Epithelial cell of prostate (primary cell): ENCODE measurements around the gene GSTM5.
"Not testable (repeated sequence)": the region's sequence is repeated elsewhere in the genome, so short reads cannot be mapped to it uniquely, and the experiment has no call there.

Experiments
- DNase-seq: peaks from one replicate; pipeline ENCODE4 v3.0.0-alpha.2; 2011; ENCODE audit warnings: low read depth, low spot score
- H3K27ac ChIP-seq: fragments of 450-650 bp; 2 replicates; pipeline ENCODE4 v1.5.1; 2017; ENCODE audit warnings: mild to moderate bottlenecking

GSTM5 gene

GRCh38 chr1:109711593-109712320 lies at the start of gene GSTM5:
TSS of gene GSTM5 (plus strand) at chr1:109712251. CDS start at chr1:109712313, 62 bp downstream.
- not testable (repeated sequence) for DNase-seq, H3K27ac ChIP-seq

GRCh38 chr1:109664671-109665070 lies 47.4 kb upstream of the GSTM5 start:
- no peak for DNase-seq
- H3K27ac ChIP-seq, result no peak overlapping the region

- DNase-seq, result no peak
- H3K27ac ChIP-seq, result no peak within 1 kb of the TSS
Observed at GRCh38 chr1:109667452-109668122, 44.5 kb upstream of the GSTM5 start, which contains the start of gene GSTM2. TSS of gene GSTM2 (plus strand) at chr1:109668057. CDS start at chr1:109668116, 59 bp downstream.

- no peak for DNase-seq
- no peak overlapping the region for H3K27ac ChIP-seq
Observed at GRCh38 chr1:109668123-109668775, 43.8 kb upstream of the GSTM5 start.

GRCh38 chr1:109669246-109669948 lies 42.7 kb upstream of the GSTM5 start:
- DNase-seq, result no peak
- H3K27ac ChIP-seq, result no peak overlapping the region

- DNase-seq, H3K27ac ChIP-seq: not testable (repeated sequence)
Observed at GRCh38 chr1:109669949-109670302, 42.1 kb upstream of the GSTM5 start.

GRCh38 chr1:109671067-109671466 lies 41.0 kb upstream of the GSTM5 start:
- no peak overlapping the region for H3K27ac ChIP-seq
- no peak for DNase-seq

GRCh38 chr1:109673861-109674260 lies 38.2 kb upstream of the GSTM5 start:
- not testable (repeated sequence) for H3K27ac ChIP-seq, DNase-seq

GRCh38 chr1:109676683-109677381 lies 35.2 kb upstream of the GSTM5 start:
- not testable (repeated sequence) for DNase-seq, H3K27ac ChIP-seq

GRCh38 chr1:109677459-109677858 lies 34.6 kb upstream of the GSTM5 start:
- DNase-seq, result no peak

GRCh38 chr1:109678637-109679036 lies 33.4 kb upstream of the GSTM5 start:
- not testable (repeated sequence) for DNase-seq, H3K27ac ChIP-seq

More at GRCh38 chr1:109677459-109677858, 34.6 kb upstream of the GSTM5 start:
- no peak overlapping the region for H3K27ac ChIP-seq

- DNase-seq, H3K27ac ChIP-seq: not testable (repeated sequence)
Observed at GRCh38 chr1:109684777-109685176, 27.3 kb upstream of the GSTM5 start.

- H3K27ac ChIP-seq, DNase-seq: not testable (repeated sequence)
Observed at GRCh38 chr1:109685399-109685798, 26.7 kb upstream of the GSTM5 start.

GRCh38 chr1:109685890-109686289 lies 26.2 kb upstream of the GSTM5 start:
- not testable (repeated sequence) for DNase-seq, H3K27ac ChIP-seq

- not testable (repeated sequence) for DNase-seq, H3K27ac ChIP-seq
Observed at GRCh38 chr1:109687109-109687508, 24.9 kb upstream of the GSTM5 start.

GRCh38 chr1:109687641-109688499 lies 24.2 kb upstream of the GSTM5 start, which contains the start of gene GSTM1:
TSS of gene GSTM1 (plus strand) at chr1:109687817. CDS start at chr1:109687874, 57 bp downstream.
- no peak within 1 kb of the TSS for H3K27ac ChIP-seq
- DNase-seq, result no peak

GRCh38 chr1:109689844-109690405 lies 22.1 kb upstream of the GSTM5 start:
- no peak overlapping the region for H3K27ac ChIP-seq
- no peak for DNase-seq

GRCh38 chr1:109691759-109692158 lies 20.3 kb upstream of the GSTM5 start:
- no peak for DNase-seq
- no peak overlapping the region for H3K27ac ChIP-seq
